Right renal pelvis (tissue), 4 donors: Measurements from ENCODE around the gene SDK1. TPM values are rescaled to one million over a fixed set of nuclear protein-coding genes. Genes with fewer than 3 reads are reported as not detected.
"Not testable (repeated sequence)": the region's sequence is repeated elsewhere in the genome, so short reads cannot be mapped to it uniquely, and the experiment has no call there.

Experiments
- DNase-seq, 4 donors: peaks; one replicate each; pipeline ENCODE4 v3.0.0-alpha.2; 2013; ENCODE audit warnings: low read depth in 4 of 4, low spot score in 3 of 4, missing footprints in 1 of 4
- polyA plus RNA-seq, 4 donors: library from polyadenylated mRNA; unstranded; fragments of 120-200 nt; gene quantifications; one replicate each; pipeline ENCODE4 v1.2.1, GENCODE V29; 2013; ENCODE audit not compliant: insufficient read length in 4 of 4

Gene SDK1
- polyA plus RNA-seq, 4 donors = 6.8 to 8.2 (median 6.9) TPM

GRCh38 chr7:3696113-3696512, 395.1 kb downstream of the SDK1 start:
- no peak for DNase-seq

GRCh38 chr7:3697472-3697871, 396.4 kb downstream of the SDK1 start:
- DNase-seq = no peak

GRCh38 chr7:3705258-3705657, 404.2 kb downstream of the SDK1 start:
- DNase-seq = no peak

GRCh38 chr7:3706091-3706490, 405.0 kb downstream of the SDK1 start:
- DNase-seq = not testable (repeated sequence)

GRCh38 chr7:3710122-3710521, 409.1 kb downstream of the SDK1 start:
- DNase-seq = no peak

- DNase-seq = no peak
Measured at GRCh38 chr7:3710531-3710930, 409.5 kb downstream of the SDK1 start.

GRCh38 chr7:3712841-3713240, 411.8 kb downstream of the SDK1 start:
- DNase-seq = no peak

GRCh38 chr7:3721422-3721821, 420.4 kb downstream of the SDK1 start:
- no peak for DNase-seq

- peak in 1 of 4 donors; percentile 10 for DNase-seq
Measured at GRCh38 chr7:3722396-3722922, 421.4 kb downstream of the SDK1 start.

GRCh38 chr7:3725155-3726059, 424.4 kb downstream of the SDK1 start:
- DNase-seq = no peak

GRCh38 chr7:3730276-3730675, 429.2 kb downstream of the SDK1 start:
- DNase-seq = no peak

GRCh38 chr7:3732395-3733005, 431.4 kb downstream of the SDK1 start:
- no peak for DNase-seq

GRCh38 chr7:3733541-3734140, 432.6 kb downstream of the SDK1 start:
- DNase-seq = no peak

GRCh38 chr7:3738964-3739363, 437.9 kb downstream of the SDK1 start:
- DNase-seq = no peak

- no peak for DNase-seq
Measured at GRCh38 chr7:3739983-3740382, 438.9 kb downstream of the SDK1 start.

GRCh38 chr7:3747467-3747866, 446.4 kb downstream of the SDK1 start:
- DNase-seq = no peak

- DNase-seq = no peak
Measured at GRCh38 chr7:3748389-3748788, 447.3 kb downstream of the SDK1 start.

- DNase-seq = no peak
Measured at GRCh38 chr7:3753868-3754267, 452.8 kb downstream of the SDK1 start.

GRCh38 chr7:3754493-3755341, 453.7 kb downstream of the SDK1 start:
- DNase-seq = no peak

- not testable (repeated sequence) for DNase-seq
Measured at GRCh38 chr7:3755778-3756453, 454.9 kb downstream of the SDK1 start.
